Right cardiac atrium (tissue), 5 donors: Measurements from ENCODE around the gene PEPD. TPM values are rescaled to one million over a fixed set of nuclear protein-coding genes. Genes with fewer than 3 reads are reported as not detected.

Experiments used
- ATAC-seq, 2 donors: fragments of 200-7000 bp; cut with Tn5 transposase; one replicate each; pipeline versions ENCODE4 v1.8.0 to v1.9.1; 2020; ENCODE audit warnings: moderate library complexity in 2 of 2, mild to moderate bottlenecking in 1 of 2
- DNase-seq, 3 donors: peaks; one replicate each; pipeline ENCODE4 v3.0.0-alpha.2; 2020
- H3K27ac ChIP-seq: one replicate; pipeline ENCODE4 v1.5.1; 2013; ENCODE audit warnings: mild to moderate bottlenecking, low read length, control low read depth, moderate library complexity
- H3K27me3 ChIP-seq: one replicate; pipeline ENCODE4 v1.6.1; 2013; ENCODE audit not compliant: control insufficient read depth, insufficient read depth
- H3K4me1 ChIP-seq: one replicate; pipeline ENCODE4 v1.6.1; 2013; ENCODE audit warnings: low read length; ENCODE audit not compliant: control insufficient read depth, insufficient read depth
- H3K4me3 ChIP-seq: one replicate; pipeline ENCODE4 v1.5.1; 2013; ENCODE audit warnings: low read length, control low read depth
- H3K9me3 ChIP-seq: one replicate; pipeline ENCODE4 v1.6.1; 2013; ENCODE audit warnings: low read length; ENCODE audit not compliant: control insufficient read depth
- WGBS: extraction: QIAGEN DNeasy Blood & Tissue Kit; methylation state at CpG from one replicate; pipeline ENCODE4 v1.1.7; 2013; 5-methylcytosine and 5-hydroxymethylcytosine counted together
- intact Hi-C, 4 donors: fragments of 100-400 bp; cut with DNase I; formaldehyde crosslinking; loops; one replicate each; pipeline versions ENCODE4 v1.11.0 to v1.14.0; 2022 to 2023
- polyA plus RNA-seq: library from polyadenylated mRNA; stranded (reverse); fragments of 200-250 nt; gene quantifications from one replicate; pipeline ENCODE4 v1.2.3, GENCODE V29; 2013
- total RNA-seq, 4 donors: library from RNA; stranded (reverse); fragmentation: NEBNext Ultra II Directional; extraction: Animal tissue kit (Norgen Biotek cat#: 25700); gene quantifications; one replicate each; pipeline ENCODE4 v1.2.1, GENCODE V29; 2021
- donor health status: healthy with polysubstance abuse.
- donor health status: DM: no; HTN: yes; CAD: no.
- donor health status: DM: no; HTN: no; CAD: no.
- donor health status: DM: no; HTN: yes; CAD: no; lungs with severe emphysema.
- donor health status: DM: yes; HTN: yes; CAD: no.

The PEPD gene
- total and polyA plus RNA-seq, 5 donors = 27.7 to 37.5 (median 34.4) TPM

DNA sequence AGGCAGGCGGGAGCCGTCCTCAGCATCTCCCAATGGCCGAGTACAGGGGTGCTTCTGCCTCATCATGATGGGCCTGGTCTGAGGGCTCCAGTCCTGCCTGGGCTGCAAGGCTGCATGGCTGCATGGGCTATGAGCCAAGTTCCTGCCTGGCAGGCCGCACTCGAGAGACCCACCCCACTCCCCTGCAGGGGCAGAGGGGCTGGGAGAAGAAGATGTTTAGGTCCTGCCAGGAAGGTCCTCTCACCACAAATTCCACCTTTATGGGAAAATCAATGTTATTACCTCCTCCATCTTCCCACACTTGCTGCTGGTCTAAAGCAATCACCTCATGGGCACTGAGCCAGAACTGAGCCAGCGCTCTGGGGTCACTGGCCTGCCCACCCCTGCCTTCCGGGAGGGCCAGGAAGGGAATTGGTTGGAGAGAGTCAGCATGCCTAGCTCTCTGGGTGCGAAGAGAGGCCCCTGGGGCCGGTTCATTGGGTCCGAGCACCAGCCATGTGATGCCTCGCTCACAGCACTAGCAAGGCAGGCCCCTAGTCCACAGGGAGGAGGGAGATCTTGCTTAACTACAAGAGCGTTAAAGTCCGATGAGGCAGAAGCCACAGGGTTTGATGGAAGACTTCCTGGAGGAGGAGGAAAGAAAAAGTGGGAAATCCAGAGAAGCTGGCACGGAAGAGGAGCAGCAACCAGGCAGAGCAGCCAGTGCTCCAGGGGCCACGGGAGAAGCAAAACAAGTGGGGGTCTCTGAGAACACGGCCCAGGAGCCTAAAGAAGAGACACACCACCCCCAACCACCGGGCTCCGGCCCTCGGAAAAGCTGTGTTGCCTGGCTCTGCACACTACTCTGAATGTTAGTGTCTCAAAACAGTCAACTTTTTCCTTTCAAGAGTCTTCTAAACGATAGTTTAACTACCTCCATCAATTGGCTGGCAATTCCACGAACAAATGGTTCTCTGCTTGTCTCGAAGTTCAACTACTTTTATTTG, 84.9 kb downstream of the PEPD start:
- intact Hi-C loops = no loop called here
- 91% methylated on average over 22 of the region's 22 CpGs for WGBS
- H3K27me3 ChIP-seq = no peaks in the 10 kb centered on the region
- H3K4me3 ChIP-seq = no peak overlapping the region
- no peaks in the 10 kb centered on the region for H3K4me1 ChIP-seq
- no peak overlapping the region for H3K27ac ChIP-seq
- H3K9me3 ChIP-seq = no peaks in the 10 kb centered on the region
- ATAC-seq (no peak), DNase-seq (peak in 2 of 3 donors; percentile 28 to 43)

DNA sequence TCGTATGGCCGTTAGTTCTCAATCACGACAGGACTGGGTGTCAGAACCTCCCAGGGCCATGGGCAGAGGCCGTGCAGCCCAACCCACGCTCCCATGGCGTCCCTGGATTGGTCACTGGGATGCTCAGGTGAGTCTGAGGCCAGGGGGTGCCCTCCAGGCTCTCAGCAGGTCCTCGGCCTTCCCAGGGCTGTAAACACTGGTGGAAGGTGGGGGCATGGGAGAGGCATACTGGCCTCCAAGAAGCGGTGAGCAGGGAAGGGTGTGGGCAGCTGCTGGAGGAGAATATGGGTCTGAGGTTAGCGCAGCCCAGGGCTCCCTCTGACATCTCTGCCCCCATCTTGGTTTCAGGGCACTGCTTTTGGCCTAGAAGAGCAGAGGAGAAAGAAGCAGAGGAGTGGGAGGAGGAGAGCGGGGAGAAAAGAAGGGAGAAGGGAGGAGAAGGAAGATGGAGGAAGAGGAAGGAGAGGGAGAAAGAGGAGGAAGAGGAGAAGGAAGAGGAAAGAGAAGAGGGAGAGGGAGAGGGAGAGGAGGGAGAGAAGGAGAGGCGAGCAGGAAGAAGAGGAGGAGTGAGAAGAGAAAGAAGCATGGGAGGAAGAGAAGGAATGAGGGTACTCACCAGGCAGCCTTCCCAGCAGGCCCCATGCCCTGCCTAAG, 85.8 kb downstream of the PEPD start:
- no peak overlapping the region for H3K4me3 ChIP-seq
- WGBS = 90% methylated on average over 11 of the region's 11 CpGs
- DNase-seq (peak in 2 of 3 donors; percentile 32 to 44), ATAC-seq (no peak)
- H3K4me1 ChIP-seq = no peaks in the 10 kb centered on the region
- intact Hi-C loops = no loop called here
- no peaks in the 10 kb centered on the region for H3K9me3 ChIP-seq
- H3K27ac ChIP-seq = no peak overlapping the region
- H3K27me3 ChIP-seq = no peaks in the 10 kb centered on the region

DNA sequence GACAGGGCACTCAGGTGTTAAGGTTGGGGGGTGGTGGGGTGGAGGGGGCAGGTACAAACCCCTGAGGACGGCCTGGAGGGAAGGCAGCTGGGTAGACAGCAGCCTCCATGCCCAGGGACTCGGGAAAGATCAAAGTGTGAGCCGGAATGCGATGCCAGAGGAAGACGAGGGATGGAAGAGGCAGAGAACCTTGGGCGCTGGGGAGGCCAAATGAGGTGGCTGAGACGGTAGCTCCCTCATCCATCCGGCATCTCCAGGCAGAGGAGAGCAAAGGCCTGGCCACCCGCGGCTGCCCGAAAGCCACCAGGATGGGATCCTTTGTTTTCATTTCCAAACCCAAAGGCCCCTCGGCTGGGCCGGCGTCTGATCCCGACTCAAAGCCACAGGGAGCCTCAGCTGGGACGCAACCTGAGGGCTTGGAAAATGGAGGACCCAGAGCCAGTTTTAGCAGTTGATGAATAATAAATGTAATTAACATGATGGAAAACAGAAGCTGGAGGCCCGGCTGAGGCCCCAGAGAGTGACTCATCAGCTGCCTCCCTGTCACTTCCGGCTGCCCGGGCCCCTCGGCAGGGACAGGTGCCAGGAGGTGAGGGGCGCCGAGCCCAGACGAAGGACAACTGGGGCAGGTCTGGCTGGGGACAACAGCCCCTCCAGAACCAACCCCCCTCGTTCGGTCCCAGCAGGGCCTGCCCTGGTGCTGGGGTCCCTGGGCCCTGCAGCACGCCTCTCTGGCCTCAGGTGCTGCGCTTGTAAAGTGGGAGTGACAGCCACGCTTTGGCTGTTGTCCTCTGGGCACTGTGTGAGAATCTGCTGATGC, 86.5 kb downstream of the PEPD start:
- DNase-seq = peak in 2 of 3 donors; percentile 37 to 60
- Histone ChIP-seq H3K27me3 (no peaks in the 10 kb centered on the region), H3K4me1 (no peaks in the 10 kb centered on the region), H3K9me3 (no peaks in the 10 kb centered on the region), H3K27ac (no peak overlapping the region), H3K4me3 (no peak overlapping the region)
- intact Hi-C loops = loop anchor here in 1 of 4 donors (5.0 kb wide), 1 partner anchor 337 kb away; no protein-coding TSS in a partner anchor
- ATAC-seq = no peak
- WGBS = 80% methylated on average over 28 of the region's 28 CpGs

DNA sequence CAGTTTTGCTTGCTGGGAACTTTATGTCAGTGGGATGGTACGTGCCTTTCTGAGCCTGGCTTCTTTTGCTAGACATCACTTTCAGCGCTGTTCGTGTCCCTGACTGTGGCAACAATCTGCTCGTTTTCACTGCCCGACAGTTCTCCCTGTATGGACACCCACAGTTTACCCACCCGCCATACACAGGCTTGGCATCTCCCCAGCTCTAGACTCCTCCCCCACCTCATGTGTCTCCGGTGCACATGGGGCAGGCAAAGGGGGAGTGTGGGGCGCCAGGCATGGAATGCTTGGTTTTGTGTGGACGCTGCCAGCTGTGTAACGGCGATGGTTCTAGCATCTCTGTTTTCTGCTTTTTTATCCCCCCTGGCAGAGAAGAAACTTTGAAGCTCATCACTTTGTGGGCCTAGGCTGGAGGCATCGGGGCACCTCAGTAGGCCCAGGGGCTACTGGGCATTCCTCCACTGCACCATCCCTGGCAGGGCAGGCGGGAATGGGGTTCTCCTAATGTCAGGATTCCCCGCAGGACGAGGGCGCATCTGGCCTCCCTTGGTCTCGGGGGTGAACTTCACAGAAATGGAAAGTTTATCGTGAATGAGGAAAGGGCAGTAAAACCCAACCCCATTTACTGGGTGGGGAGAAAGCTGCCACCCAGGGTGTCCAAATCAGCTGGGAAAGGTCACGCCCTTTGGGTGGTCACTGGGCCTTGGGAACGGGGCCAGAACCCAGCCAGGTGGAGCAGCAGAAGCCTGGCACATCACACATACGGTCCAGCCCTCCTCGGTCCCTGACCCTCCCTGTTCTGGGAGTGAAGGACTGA, 87.3 kb downstream of the PEPD start:
- H3K4me3 ChIP-seq = no peak overlapping the region
- peak in 2 of 3 donors; percentile 27 to 34 for DNase-seq
- no peaks in the 10 kb centered on the region for H3K9me3 ChIP-seq
- intact Hi-C loops = loop anchor here in 1 of 4 donors (5.0 kb wide), 1 partner anchor 338 kb away; no protein-coding TSS in a partner anchor
- H3K27ac ChIP-seq = no peak overlapping the region
- no peaks in the 10 kb centered on the region for H3K27me3 ChIP-seq
- ATAC-seq = no peak
- WGBS = 89% methylated on average over 22 of the region's 22 CpGs
- no peaks in the 10 kb centered on the region for H3K4me1 ChIP-seq

DNA sequence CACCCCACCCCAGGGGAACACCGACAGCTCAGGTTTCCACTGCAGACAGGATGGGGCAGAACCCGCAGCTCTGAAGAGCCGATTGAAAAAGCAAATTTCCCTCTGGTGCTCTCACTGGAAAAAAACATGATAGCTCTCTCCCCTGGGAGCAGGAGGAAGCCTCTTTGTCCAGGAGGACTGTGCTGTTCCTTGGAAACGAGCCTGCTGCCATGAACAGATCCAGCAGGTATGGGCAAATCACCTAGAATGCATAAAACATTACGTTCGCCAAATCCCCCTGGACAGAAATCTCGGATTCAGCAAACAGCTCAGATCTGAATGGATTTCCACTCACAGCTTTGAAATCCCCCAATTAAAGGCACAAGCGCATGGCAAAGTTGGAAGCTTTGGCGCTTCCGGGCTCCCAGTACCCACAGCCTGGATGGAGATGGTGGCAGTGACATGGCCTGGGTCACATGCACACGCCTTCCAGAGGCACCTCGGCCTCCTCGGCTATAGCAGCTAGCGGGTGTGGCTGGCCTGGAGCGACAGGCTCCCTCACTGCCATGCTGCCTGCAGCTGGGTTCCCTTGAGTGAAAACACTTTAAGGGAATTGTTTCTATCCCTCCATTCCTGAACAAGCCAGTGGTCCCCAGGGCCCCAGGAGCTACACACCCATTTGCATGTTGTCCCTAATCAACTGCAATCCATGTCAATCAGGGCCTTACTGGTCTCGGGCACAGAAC, 89.0 kb downstream of the PEPD start:
- Histone ChIP-seq H3K9me3 (no peaks in the 10 kb centered on the region), H3K4me3 (no peak overlapping the region), H3K27ac (no peak overlapping the region), H3K27me3 (no peaks in the 10 kb centered on the region), H3K4me1 (no peaks in the 10 kb centered on the region)
- WGBS = 69% methylated on average over 16 of the region's 16 CpGs
- DNase-seq (peak in 2 of 3 donors; percentile 27 to 33), ATAC-seq (no peak)
- intact Hi-C loops = loop anchor here in 2 of 4 donors (2.0 to 5.0 kb wide), 2 partner anchors 336 to 340 kb away; no protein-coding TSS in a partner anchor

DNA sequence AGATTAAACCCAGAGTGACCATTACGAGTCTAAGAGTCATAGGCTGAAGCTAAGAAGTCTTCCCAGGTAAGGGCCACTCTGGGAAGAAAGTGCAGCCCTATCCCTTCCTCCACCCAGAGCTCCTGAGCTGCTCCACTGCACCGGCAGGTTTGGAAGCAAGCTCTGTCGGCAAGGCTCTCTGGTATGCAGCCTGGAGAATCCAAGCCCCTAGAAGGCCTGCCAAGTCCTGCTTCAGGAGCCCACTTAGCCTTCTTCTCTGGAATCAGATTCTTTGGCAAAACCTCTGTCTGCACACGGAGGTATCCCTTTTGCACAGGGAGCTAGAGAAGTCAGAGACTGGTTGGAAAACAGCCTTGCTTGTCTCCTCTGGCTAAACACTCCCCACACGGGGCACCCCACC, 89.6 kb downstream of the PEPD start:
- Histone ChIP-seq H3K9me3 (no peaks in the 10 kb centered on the region), H3K27ac (no peak overlapping the region), H3K4me3 (no peak overlapping the region), H3K4me1 (no peaks in the 10 kb centered on the region), H3K27me3 (no peaks in the 10 kb centered on the region)
- WGBS = 48% methylated on average over 5 of the region's 5 CpGs
- DNase-seq (no peak), ATAC-seq (no peak)
- intact Hi-C loops = loop anchor here in 2 of 4 donors (2.0 to 5.0 kb wide), 2 partner anchors 337 to 340 kb away; no protein-coding TSS in a partner anchor

DNA sequence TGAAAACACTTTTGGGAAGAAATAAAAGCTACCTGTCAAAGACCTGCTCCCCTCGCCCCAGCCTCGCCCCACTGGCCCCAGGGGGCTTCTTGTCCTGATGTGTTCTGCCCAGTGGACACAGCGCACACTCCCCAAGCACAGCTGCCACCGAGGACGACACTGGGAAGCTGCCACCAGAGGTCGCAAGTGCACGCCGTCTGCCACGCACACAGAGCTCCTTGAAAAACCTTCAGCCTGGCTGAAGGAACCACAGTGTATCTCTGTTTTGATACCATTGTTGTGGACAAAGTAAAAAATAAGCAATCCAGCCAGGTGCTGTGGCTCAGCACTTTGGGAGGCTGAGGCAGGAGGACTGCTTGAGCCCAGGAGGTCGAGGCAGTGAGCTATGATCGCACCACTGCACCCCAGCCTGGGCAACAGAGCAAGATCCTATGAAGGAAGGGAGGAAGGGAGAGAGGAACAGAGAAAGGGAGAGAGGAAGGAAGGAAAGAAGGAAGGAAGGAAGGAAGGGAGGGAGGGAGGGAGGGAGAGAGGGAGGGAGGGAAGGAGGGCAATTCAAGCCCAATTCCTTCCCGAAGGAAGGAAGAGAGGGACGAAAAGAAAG, 90.8 kb downstream of the PEPD start:
- Histone ChIP-seq H3K27me3 (no peaks in the 10 kb centered on the region), H3K4me1 (no peaks in the 10 kb centered on the region), H3K27ac (no peak overlapping the region), H3K9me3 (no peaks in the 10 kb centered on the region), H3K4me3 (no peak overlapping the region)
- ATAC-seq = peak; percentile 61 to 77
- WGBS = 30% methylated on average over 13 of the region's 13 CpGs
- peak; percentile 60 to 88 (median 86) for DNase-seq
- intact Hi-C loops = loop anchor here in 2 of 4 donors (2.0 to 5.0 kb wide), 2 partner anchors 340 to 342 kb away; no protein-coding TSS in a partner anchor

DNA sequence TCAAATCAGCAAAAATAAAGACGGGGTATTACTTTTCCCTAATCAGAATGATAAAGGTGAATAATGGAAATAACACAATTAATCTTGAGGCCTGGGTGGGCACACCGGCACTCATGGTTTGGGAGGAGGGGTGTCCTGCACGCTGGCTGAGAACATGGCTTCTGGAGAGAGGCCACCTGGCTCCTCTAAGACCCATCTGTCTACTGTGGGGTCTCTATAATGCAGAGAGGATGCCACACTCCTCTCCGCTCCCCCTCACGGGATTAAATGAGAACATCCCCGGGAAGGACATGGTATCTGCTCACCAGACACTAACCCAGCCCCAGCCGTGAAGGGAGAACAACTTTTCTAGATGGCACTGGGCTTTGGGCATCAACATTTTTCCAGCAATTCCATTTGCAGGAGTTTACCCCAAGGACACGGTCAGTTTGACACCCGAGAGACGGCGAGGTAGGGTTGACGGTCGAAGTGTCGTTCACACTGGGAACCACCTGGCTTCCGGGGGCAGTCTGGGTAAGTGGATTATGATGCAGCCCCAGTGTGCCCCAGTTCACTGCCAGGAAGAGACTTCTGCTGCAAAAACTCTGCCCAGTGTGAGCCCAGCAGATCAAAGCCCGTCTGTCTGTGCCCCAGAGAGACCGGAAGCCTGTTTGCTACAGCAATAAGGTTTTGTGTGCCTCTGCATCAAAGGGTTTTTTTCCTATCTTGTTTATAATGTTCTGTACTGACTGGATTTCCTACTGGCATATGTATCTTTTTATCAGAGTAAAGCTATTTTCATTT, 91.5 kb downstream of the PEPD start:
- H3K9me3 ChIP-seq = no peaks in the 10 kb centered on the region
- peak; percentile 10 to 18 (median 16) for DNase-seq
- no peaks in the 10 kb centered on the region for H3K4me1 ChIP-seq
- no peak overlapping the region for H3K27ac ChIP-seq
- H3K27me3 ChIP-seq = no peaks in the 10 kb centered on the region
- H3K4me3 ChIP-seq = no peak overlapping the region
- intact Hi-C loops = loop anchor here in 2 of 4 donors (2.0 to 5.0 kb wide), 2 partner anchors 341 to 342 kb away; no protein-coding TSS in a partner anchor
- no peak for ATAC-seq
- WGBS = 73% methylated on average over 17 of the region's 17 CpGs
